ENCODE measurements around the gene APBB1IP. TPM values are rescaled to one million over a fixed set of nuclear protein-coding genes. Genes with fewer than 3 reads are reported as not detected.
"Not testable (repeated sequence)": the region's sequence is repeated elsewhere in the genome, so short reads cannot be mapped to it uniquely, and the experiment has no call there.

APBB1IP gene
- total RNA-seq, 4 donors from 2014 or later, result 3.3 to 32.2 (median 4.9) TPM

DNA sequence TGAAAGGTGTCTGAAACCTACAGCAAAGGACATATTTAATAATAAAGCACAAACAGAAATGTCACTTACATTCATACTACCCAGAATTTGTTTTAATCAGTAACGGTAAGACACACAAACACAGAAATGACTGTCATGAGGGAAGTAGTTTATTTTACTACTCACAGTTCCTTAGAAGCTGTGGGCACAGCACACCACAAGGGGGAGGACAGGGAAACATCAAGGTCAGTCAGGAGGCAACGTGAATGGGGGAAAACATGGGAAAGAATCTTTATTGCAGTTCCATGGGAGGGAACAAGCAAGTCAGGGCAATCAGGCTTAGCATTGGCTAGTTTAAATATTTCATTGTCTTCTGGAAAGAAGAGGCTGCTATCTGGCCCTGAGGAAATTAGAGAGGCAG is 135.5 kb downstream of the APBB1IP start:
- no peak for TF ChIP-seq POLR2A (IDR thresholded peaks at IDR 0.05)
- TF ChIP-seq CTCF (IDR thresholded peaks at IDR 0.05), result no peak
- peak in 1 of 3 donors; percentile 47 for DNase-seq
- H3K36me3 ChIP-seq, result no peaks in the 10 kb centered on the region
- no peak overlapping the region for H3K4me3 ChIP-seq
- no peaks in the 10 kb centered on the region for H3K27me3 ChIP-seq
- H3K9me3 ChIP-seq, result no peaks in the 10 kb centered on the region
- H3K4me1 ChIP-seq, result no peaks in the 10 kb centered on the region
- no peak overlapping the region for H3K27ac ChIP-seq

DNA sequence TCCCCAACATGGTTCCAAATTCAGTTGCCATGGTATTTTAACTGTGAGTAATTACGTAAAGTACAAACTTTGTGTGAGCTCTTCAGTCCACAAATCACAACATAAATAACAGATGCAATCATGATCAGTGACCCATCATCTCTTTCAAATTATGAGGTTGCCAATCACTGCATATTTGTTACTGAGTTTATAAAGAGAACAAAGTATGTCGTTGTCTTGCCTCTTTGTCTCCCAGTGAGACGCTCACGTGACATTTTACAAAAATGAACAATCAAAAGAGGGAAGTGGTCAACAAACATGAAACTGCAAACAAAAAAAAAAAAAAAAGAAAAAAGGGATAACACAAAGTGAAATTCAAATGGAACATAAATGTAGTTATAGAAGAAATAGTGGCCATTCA is 136.6 kb downstream of the APBB1IP start:
- H3K9me3 ChIP-seq, result no peaks in the 10 kb centered on the region
- H3K27me3 ChIP-seq, result no peaks in the 10 kb centered on the region
- DNase-seq, result peak in 2 of 3 donors; percentile 34 to 41
- no peak overlapping the region for H3K4me3 ChIP-seq
- TF ChIP-seq POLR2A (IDR thresholded peaks at IDR 0.05), result no peak
- no peak overlapping the region for H3K27ac ChIP-seq
- no peaks in the 10 kb centered on the region for H3K36me3 ChIP-seq
- H3K4me1 ChIP-seq, result no peaks in the 10 kb centered on the region

- not testable (repeated sequence) for H3K27me3 ChIP-seq, DNase-seq, H3K36me3 ChIP-seq, H3K9me3 ChIP-seq, H3K4me3 ChIP-seq, H3K4me1 ChIP-seq, H3K27ac ChIP-seq
Measured at GRCh38 chr10:26578371-26578770, 140.2 kb downstream of the APBB1IP start.

- Histone ChIP-seq H3K27me3 (no peaks in the 10 kb centered on the region), H3K36me3 (no peaks in the 10 kb centered on the region), H3K4me1 (no peaks in the 10 kb centered on the region), H3K4me3 (no peak overlapping the region), H3K9me3 (no peaks in the 10 kb centered on the region), H3K27ac (no peak overlapping the region)
- TF ChIP-seq CTCF (IDR thresholded peaks at IDR 0.05) (no peak), POLR2A (IDR thresholded peaks at IDR 0.05) (no peak)
- DNase-seq, result no peak
Measured at GRCh38 chr10:26579256-26580063, 141.3 kb downstream of the APBB1IP start.

DNA sequence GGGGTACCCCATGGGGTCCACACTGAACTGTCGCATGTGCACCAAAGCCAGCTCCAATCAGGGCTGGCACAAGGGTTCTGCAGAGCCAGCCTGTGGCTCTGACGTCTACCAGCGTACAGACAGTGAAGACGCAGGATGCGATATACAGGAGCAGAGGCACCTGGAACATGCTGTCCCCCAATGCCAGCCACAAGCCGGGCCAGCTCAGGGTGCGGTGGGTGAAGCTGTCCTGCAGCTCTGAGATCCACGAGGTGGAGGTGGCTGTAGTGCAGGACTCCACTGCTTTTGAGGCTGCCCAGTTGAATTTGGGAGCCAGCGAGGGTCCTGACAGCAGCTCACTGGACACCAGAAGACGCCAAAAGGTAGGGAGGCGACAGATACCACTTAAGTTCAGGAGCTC is 148.1 kb downstream of the APBB1IP start:
- Histone ChIP-seq H3K9me3 (no peaks in the 10 kb centered on the region), H3K27me3 (no peaks in the 10 kb centered on the region), H3K4me3 (no peak overlapping the region), H3K4me1 (no peaks in the 10 kb centered on the region), H3K36me3 (no peaks in the 10 kb centered on the region), H3K27ac (no peak overlapping the region)
- no peak for DNase-seq
- TF ChIP-seq POLR2A (IDR thresholded peaks at IDR 0.05), result no peak
- TF ChIP-seq CTCF (IDR thresholded peaks at IDR 0.05), result no peak

DNA sequence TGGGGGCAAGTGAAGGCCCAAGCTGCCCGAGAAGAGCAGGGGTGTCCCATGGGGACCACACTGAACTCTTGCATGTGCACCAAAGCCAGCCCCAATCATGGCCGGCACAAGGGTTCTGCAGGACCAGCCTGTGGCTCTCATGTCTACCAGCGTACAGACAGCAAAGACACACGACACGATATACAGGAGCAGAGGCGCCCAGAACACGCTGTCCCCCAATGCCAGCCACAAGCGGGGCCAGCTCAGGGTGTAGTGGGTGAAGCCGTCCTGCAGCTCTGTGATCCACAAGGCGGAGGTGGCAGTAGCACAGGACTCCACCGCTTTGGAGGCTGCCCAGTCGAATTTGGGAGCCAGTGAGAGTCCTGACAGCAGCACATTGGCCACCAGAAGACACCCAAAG is 150.5 kb downstream of the APBB1IP start:
- Histone ChIP-seq H3K36me3 (no peaks in the 10 kb centered on the region), H3K4me3 (no peak overlapping the region), H3K4me1 (no peaks in the 10 kb centered on the region), H3K27ac (no peak overlapping the region), H3K27me3 (no peaks in the 10 kb centered on the region), H3K9me3 (no peaks in the 10 kb centered on the region)
- TF ChIP-seq CTCF (IDR thresholded peaks at IDR 0.05) (no peak), POLR2A (IDR thresholded peaks at IDR 0.05) (no peak)
- no peak for DNase-seq

GRCh38 chr10:26589813-26590212 is 151.7 kb downstream of the APBB1IP start:
- H3K36me3 ChIP-seq, H3K4me1 ChIP-seq, H3K9me3 ChIP-seq, H3K27ac ChIP-seq, H3K27me3 ChIP-seq, DNase-seq, H3K4me3 ChIP-seq: not testable (repeated sequence)
